PC-9 (cell line): ENCODE measurements around the gene SMCO1.
"Not testable (repeated sequence)": the region's sequence is repeated elsewhere in the genome, so short reads cannot be mapped to it uniquely, and the experiment has no call there.

Experiments used
- CTCF ChIP-seq: fragments of 200-600 bp; sonication (generic); conservative IDR thresholded peaks from 2 replicates; pipeline ENCODE4 v1.6.1; 2017; ENCODE audit warnings: mixed run types, antibody characterized with exemption, mild to moderate bottlenecking, moderate library complexity
- EZH2 ChIP-seq: fragments of 200-600 bp; sonication (generic); IDR thresholded peaks from 2 replicates; pipeline ENCODE4 v1.8.0; 2017; ENCODE audit warnings: antibody characterized with exemption, low read depth

GRCh38 chr3:196470182-196470581, 45.0 kb downstream of the SMCO1 start:
- TF ChIP-seq CTCF, EZH2: not testable (repeated sequence)
